Calu3 (cell line): Measurements from ENCODE around the gene ONECUT1. TPM values are rescaled to one million over a fixed set of nuclear protein-coding genes. Genes with fewer than 3 reads are reported as not detected.

Experiments used
- BruUV-seq: library from RNA; stranded (reverse); fragments of 400-500 nt; replicated peaks from 2 replicates; lab custom pipeline; 2021; lab: Mats Ljungman, UMichigan
- CTCF ChIA-PET: fragments of 300-600 bp; sonication (Branson Sonifier 250); formaldehyde crosslinking; loops from one replicate; lab custom pipeline; 2022; ENCODE audit warnings: antibody characterized with exemption; lab: Charles Lee
- DNase-seq: peaks from one replicate; pipeline ENCODE4 v3.0.0; 2022
- H3K27ac Mint-ChIP-seq: one replicate; pipeline ENCODE4 v1.8.0; 2022; ENCODE audit warnings: mixed read lengths; ENCODE audit not compliant: unreplicated experiment
- H3K27me3 Mint-ChIP-seq: one replicate; pipeline ENCODE4 v1.8.0; 2022; ENCODE audit warnings: mixed read lengths; ENCODE audit not compliant: unreplicated experiment
- H3K36me3 Mint-ChIP-seq: one replicate; pipeline ENCODE4 v1.8.0; 2022; ENCODE audit warnings: mild to moderate bottlenecking, moderate library complexity, mixed read lengths; ENCODE audit not compliant: insufficient read depth, unreplicated experiment
- H3K4me1 Mint-ChIP-seq: one replicate; pipeline ENCODE4 v1.8.0; 2022; ENCODE audit warnings: mild to moderate bottlenecking, low read depth, mixed read lengths; ENCODE audit not compliant: unreplicated experiment
- H3K4me3 Mint-ChIP-seq: one replicate; pipeline ENCODE4 v1.8.0; 2022; ENCODE audit warnings: mild to moderate bottlenecking, low read depth, moderate library complexity, mixed read lengths; ENCODE audit not compliant: unreplicated experiment
- H3K9me3 Mint-ChIP-seq: one replicate; pipeline ENCODE4 v1.8.0; 2022; ENCODE audit warnings: low read depth, mixed read lengths; ENCODE audit not compliant: unreplicated experiment
- intact Hi-C: fragments of 100-400 bp; cut with micrococcal nuclease; formaldehyde crosslinking; loops from one replicate; pipeline ENCODE4 v1.10.0; 2022; ENCODE audit not compliant: unreplicated experiment
- total RNA-seq: library from RNA; stranded (reverse); gene quantifications from 2 replicates; pipeline ENCODE4 v1.2.3, GENCODE V29; 2022
- TF ChIP-seq, protein P1 (sequence below): fragments of 200-600 bp; IDR thresholded peaks from one replicate; pipeline ENCODE4 v1.8.0; 2022; ENCODE audit warnings: antibody characterized with exemption; ENCODE audit not compliant: unreplicated experiment

ONECUT1 gene
- total RNA-seq, 1 experiment from 2014 or later = 1.1 TPM

DNA sequence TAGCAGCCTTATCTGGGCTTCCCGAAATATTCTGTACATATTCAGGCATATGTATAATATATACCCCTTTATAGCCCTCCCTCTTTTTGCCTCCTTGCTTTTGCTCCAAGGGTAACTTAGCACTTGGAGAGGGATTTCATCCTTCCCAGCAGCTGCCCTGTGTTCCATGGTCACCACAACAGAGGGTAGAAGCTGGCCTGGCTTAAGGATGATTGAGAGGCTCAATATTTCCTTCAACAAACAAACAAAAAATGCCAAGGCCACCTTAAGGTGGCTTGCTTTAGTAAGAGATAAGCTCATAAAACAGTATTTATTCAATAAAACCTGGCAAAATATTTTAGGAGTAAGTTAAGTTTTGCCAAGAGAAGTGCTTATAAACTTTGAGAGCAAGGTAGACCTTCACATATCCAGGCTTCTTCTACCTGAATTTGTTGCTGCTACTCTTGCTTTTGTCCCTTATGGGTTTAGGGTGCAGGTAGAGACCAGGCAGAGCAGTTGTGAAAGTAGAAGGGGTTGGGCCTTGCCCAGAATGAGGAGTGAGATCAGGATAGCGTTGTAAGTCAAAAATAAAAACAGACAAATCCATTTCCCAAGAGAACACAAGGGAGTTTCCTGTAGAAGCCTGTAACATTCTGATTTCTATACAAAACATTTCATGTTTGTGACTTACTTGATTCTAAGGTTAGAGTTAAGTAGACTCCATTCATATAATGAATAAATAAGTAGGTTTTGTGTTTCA is 58.2 kb downstream of the ONECUT1 start:
- no TSS peak for BruUV-seq

DNA sequence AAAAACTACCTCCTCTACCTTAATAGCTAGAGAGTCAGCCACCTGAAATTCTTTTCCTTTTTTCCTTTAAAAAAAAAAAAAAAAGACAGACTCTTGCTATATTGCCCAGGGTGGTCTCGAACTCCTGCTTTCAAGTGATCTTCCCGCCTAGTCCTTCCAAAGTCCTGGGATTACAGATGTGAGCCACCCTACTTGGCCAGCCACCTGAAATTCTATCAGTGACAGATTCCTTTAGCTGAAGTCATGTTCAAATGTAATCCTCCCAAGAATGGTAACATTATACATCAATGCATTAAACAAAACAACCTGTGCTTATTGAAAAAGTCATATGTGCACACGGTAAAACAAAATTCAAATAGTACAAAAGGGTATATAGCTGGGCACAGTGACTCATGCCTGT is 59.1 kb downstream of the ONECUT1 start:
- intact Hi-C loops = no loop called here
- CTCF ChIA-PET = interaction anchor here (0.6 kb wide), 3 partner anchors 14 to 657 kb away, joined by 3 to 6 read pairs (median 3); no protein-coding TSS in a partner anchor
- no peaks in the 10 kb centered on the region for H3K9me3 Mint-ChIP-seq
- H3K4me3 Mint-ChIP-seq = no peak overlapping the region
- no peaks in the 10 kb centered on the region for H3K36me3 Mint-ChIP-seq
- H3K4me1 Mint-ChIP-seq = peaks cover 11% of the 10 kb centered on the region
- no peak for DNase-seq
- BruUV-seq = no TSS peak
- H3K27me3 Mint-ChIP-seq = no peaks in the 10 kb centered on the region
- H3K27ac Mint-ChIP-seq = no peak overlapping the region
- TF ChIP-seq, protein P1, sequence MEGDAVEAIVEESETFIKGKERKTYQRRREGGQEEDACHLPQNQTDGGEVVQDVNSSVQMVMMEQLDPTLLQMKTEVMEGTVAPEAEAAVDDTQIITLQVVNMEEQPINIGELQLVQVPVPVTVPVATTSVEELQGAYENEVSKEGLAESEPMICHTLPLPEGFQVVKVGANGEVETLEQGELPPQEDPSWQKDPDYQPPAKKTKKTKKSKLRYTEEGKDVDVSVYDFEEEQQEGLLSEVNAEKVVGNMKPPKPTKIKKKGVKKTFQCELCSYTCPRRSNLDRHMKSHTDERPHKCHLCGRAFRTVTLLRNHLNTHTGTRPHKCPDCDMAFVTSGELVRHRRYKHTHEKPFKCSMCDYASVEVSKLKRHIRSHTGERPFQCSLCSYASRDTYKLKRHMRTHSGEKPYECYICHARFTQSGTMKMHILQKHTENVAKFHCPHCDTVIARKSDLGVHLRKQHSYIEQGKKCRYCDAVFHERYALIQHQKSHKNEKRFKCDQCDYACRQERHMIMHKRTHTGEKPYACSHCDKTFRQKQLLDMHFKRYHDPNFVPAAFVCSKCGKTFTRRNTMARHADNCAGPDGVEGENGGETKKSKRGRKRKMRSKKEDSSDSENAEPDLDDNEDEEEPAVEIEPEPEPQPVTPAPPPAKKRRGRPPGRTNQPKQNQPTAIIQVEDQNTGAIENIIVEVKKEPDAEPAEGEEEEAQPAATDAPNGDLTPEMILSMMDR = no peak

More for the DNA sequence above, 58.2 kb downstream of the ONECUT1 start:
- CTCF ChIA-PET = interaction anchor here (0.6 kb wide), 3 partner anchors 15 to 658 kb away, joined by 3 to 6 read pairs (median 3); no protein-coding TSS in a partner anchor
- DNase-seq = no peak
- Mint-ChIP-seq H3K36me3 (no peaks in the 10 kb centered on the region), H3K27ac (no peak overlapping the region), H3K9me3 (no peaks in the 10 kb centered on the region), H3K4me1 (peaks cover 11% of the 10 kb centered on the region), H3K27me3 (no peaks in the 10 kb centered on the region), H3K4me3 (no peak overlapping the region)
- TF ChIP-seq, protein P1 = no peak
- intact Hi-C loops = no loop called here

DNA sequence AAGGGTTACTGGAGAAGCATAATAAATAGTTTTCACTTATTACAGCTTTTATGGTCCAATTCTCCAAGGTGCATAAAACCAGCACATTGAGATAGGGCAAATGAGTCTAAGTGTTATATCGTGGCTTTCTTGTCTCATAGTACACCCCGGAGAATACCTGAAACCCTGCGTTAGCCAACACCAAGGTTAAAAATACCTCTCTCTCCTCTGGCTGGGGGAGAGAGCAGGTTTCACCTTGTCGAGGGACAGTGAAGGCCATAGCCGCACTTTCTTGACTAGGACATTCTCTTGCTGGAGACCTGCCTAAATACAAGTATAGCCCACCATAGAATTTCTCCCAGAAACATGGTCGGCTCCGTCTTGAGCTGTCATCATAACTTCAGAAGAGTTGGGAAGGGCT is 59.5 kb downstream of the ONECUT1 start:
- TF ChIP-seq, protein P1 = no peak
- DNase-seq = no peak
- Mint-ChIP-seq H3K9me3 (no peaks in the 10 kb centered on the region), H3K27me3 (no peaks in the 10 kb centered on the region), H3K36me3 (no peaks in the 10 kb centered on the region), H3K4me1 (peaks cover 11% of the 10 kb centered on the region), H3K27ac (no peak overlapping the region), H3K4me3 (no peak overlapping the region)
- CTCF ChIA-PET = no interaction called here
- no TSS peak for BruUV-seq
- intact Hi-C loops = no loop called here

DNA sequence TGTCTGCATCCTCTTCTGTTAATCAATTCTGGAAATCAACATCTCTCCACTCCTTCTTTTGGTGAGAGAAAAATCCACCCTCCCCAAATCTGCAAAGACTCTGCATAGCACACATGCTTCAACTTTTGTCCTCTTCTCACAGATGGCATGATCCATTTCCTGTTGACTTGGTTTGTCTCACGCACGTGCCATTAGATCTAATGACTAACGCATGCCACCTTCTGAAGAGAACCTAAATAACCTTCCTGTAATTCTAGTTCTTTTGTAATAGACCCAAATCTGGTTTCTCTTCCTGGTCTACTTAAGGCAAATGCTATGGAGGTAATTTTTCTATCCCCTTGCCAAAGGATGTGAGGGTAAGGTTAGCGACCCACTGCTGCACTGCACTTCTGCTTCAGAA is 60.0 kb downstream of the ONECUT1 start:
- Mint-ChIP-seq H3K9me3 (no peaks in the 10 kb centered on the region), H3K27me3 (no peaks in the 10 kb centered on the region), H3K4me1 (peaks cover 11% of the 10 kb centered on the region), H3K36me3 (no peaks in the 10 kb centered on the region), H3K4me3 (no peak overlapping the region), H3K27ac (peak overlapping the region; percentile 28)
- intact Hi-C loops = no loop called here
- BruUV-seq = no TSS peak
- TF ChIP-seq, protein P1 = no peak
- DNase-seq = peak; percentile 23
- CTCF ChIA-PET = no interaction called here
